Frontal cortex (tissue), 4 donors: ENCODE measurements around the gene ATP1B1. TPM values are rescaled to one million over a fixed set of nuclear protein-coding genes. Genes with fewer than 3 reads are reported as not detected.
"Not testable (repeated sequence)": the region's sequence is repeated elsewhere in the genome, so short reads cannot be mapped to it uniquely, and the experiment has no call there.

Experiments used
- DNase-seq, 2 donors: peaks; one replicate each; pipeline ENCODE4 v3.0.0; 2012; ENCODE audit warnings: low spot score in 2 of 2
- FAIRE-seq: peaks from 2 replicates; lab custom pipeline; 2012; peaks lifted over from hg19 to GRCh38; lab: Jason Lieb, UNC
- small RNA-seq: library from RNA; depleted of rRNA; stranded (forward); fragments of <200 nt; gene quantifications from one replicate; pipeline ENCODE3, GENCODE V24; 2014
- total RNA-seq: library from RNA; depleted of rRNA; stranded (reverse); fragments of >200 nt; gene quantifications from one replicate; pipeline ENCODE4 v1.2.3, GENCODE V29; 2014
- donor health status: control.
- donor health status: control.
- donor health status: control.

Gene ATP1B1
- total RNA-seq, 1 donor from 2014 or later: 235 TPM

- not testable (repeated sequence) for FAIRE-seq, DNase-seq
These were observed 72.9 kb downstream of the ATP1B1 start for GRCh38 chr1:169179431-169179830.

DNA sequence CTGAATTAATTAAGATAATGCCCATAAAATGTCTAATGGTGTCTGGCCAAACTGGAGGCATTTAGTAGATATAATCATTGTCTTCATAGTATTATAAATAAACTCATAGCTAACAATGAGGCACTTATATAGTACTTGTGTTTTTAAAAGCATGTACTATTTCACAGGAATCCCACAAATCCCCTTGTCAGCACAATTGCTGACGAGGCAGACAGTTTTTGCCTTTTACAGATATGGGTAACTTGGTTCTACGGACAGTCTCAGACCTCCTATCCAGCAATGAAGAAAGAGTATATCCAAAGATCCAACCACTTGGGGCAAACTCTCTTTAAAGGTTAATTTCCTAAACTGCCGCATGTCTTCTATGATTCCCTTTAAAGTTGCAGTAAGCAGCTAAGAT, 73.7 kb downstream of the ATP1B1 start:
- DNase-seq (no peak), FAIRE-seq (no peak)

Small RNA genes within 50 kb of the gene (small RNA-seq; reads per million reads assigned to genes)
- not detected for gene RNA5SP66
